ENCODE data around the gene MAPKAP1. TPM values are rescaled to one million over a fixed set of nuclear protein-coding genes. Genes with fewer than 3 reads are reported as not detected.

MAPKAP1 gene
- total RNA-seq, 2 experiments from 2014 or later: 66.2 to 78.8 TPM

- Histone ChIP-seq H3K4me2 (ENCODE audit: low read length) (no peak overlapping the region), H4K20me1 (ENCODE audit: insufficient read depth, low read length) (no peaks in the 10 kb centered on the region), H3K9me2 (ENCODE audit: insufficient read depth, low read length) (no peaks in the 10 kb centered on the region), H2AFZ (ENCODE audit: low read length) (no peak overlapping the region), H3K79me2 (ENCODE audit: insufficient read depth, low read depth, low read length) (no peaks in the 10 kb centered on the region), H3K4me3 (ENCODE audit: low read depth, low read length, poor library complexity, severe bottlenecking) (no peak overlapping the region), H3K4me1 (ENCODE audit: insufficient read depth, low read length, poor library complexity, severe bottlenecking) (no peaks in the 10 kb centered on the region), H3K36me3 (ENCODE audit: insufficient read depth, low read length) (no peaks in the 10 kb centered on the region), H3K27ac (ENCODE audit: low read depth, low read length, poor library complexity, severe bottlenecking) (no peak overlapping the region), H3K9me3 (ENCODE audit: low read length) (no peaks in the 10 kb centered on the region)
- TF ChIP-seq, protein P1, sequence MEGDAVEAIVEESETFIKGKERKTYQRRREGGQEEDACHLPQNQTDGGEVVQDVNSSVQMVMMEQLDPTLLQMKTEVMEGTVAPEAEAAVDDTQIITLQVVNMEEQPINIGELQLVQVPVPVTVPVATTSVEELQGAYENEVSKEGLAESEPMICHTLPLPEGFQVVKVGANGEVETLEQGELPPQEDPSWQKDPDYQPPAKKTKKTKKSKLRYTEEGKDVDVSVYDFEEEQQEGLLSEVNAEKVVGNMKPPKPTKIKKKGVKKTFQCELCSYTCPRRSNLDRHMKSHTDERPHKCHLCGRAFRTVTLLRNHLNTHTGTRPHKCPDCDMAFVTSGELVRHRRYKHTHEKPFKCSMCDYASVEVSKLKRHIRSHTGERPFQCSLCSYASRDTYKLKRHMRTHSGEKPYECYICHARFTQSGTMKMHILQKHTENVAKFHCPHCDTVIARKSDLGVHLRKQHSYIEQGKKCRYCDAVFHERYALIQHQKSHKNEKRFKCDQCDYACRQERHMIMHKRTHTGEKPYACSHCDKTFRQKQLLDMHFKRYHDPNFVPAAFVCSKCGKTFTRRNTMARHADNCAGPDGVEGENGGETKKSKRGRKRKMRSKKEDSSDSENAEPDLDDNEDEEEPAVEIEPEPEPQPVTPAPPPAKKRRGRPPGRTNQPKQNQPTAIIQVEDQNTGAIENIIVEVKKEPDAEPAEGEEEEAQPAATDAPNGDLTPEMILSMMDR (conservative IDR thresholded peaks at IDR 0.05; ENCODE audit: low read length): no peak
- no peak for TF ChIP-seq EZH2phosphoT487 (IDR thresholded peaks at IDR 0.05; ENCODE audit: borderline replicate concordance, low read depth, low read length)
- DNase-seq (ENCODE audit: low spot score): no peak
- intact Hi-C loops (cut with micrococcal nuclease; ENCODE audit: unreplicated experiment): no loop called here
- CTCF ChIA-PET (ENCODE audit: unreplicated experiment): no interaction called here
- no TSS peak for BruUV-seq (replicated peaks)
- POLR2A ChIA-PET: interaction anchor here (1.6 kb wide), 1 partner anchor 13 kb away, joined by 4 read pairs; no protein-coding TSS in a partner anchor
Measured at GRCh38 chr9:125732562-125732961, 25.6 kb upstream of the MAPKAP1 start.

- CTCF ChIA-PET (ENCODE audit: unreplicated experiment): no interaction called here
- POLR2A ChIA-PET: no interaction called here
- DNase-seq (ENCODE audit: low spot score): no peak
Measured at GRCh38 chr9:125730168-125730567, 23.2 kb upstream of the MAPKAP1 start.

DNA sequence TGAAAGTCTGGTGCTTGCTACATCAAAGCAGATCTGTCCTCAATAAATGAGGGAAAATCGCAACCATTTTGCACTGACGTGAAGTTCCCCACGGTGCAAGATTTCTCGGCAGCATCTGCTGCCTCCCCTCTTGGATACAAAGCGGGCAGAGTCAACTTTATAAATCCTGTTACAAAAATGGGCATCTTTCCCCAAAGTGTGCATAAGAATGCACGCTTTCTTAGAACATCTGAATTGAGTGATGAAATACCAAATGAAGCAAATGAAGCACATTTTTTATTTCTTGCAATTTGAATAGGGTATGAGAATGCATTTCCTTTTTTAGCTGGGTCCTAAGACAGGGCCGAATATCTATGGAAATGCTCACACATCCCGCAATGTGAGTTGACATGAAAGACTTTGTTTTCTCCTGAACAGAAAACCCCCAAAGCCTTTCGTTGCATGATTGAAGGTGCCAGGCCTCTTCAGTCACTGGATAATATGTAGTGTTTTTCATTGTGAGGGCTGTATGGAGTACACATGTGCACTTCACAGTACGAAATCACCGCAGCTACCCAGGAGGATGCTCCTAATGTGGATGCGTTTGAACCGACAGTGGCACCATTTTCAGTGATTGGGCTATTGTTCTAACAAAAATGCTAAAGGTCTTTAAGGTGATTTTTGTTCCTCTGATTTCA is 19.6 kb upstream of the MAPKAP1 start:
- DNase-seq (ENCODE audit: low spot score): no peak
- H3K4me3 ChIP-seq (ENCODE audit: low read depth, low read length, poor library complexity, severe bottlenecking): no peak overlapping the region
- no peaks in the 10 kb centered on the region for H3K9me3 ChIP-seq (ENCODE audit: low read length)
- no peak overlapping the region for H2AFZ ChIP-seq (ENCODE audit: low read length)
- H4K20me1 ChIP-seq (ENCODE audit: insufficient read depth, low read length): no peaks in the 10 kb centered on the region
- no peaks in the 10 kb centered on the region for H3K79me2 ChIP-seq (ENCODE audit: insufficient read depth, low read depth, low read length)
- no peak overlapping the region for H3K4me2 ChIP-seq (ENCODE audit: low read length)
- no peaks in the 10 kb centered on the region for H3K36me3 ChIP-seq (ENCODE audit: insufficient read depth, low read length)
- intact Hi-C loops (cut with micrococcal nuclease; ENCODE audit: unreplicated experiment): no loop called here
- BruUV-seq (replicated peaks): no TSS peak
- no peaks in the 10 kb centered on the region for H3K4me1 ChIP-seq (ENCODE audit: insufficient read depth, low read length, poor library complexity, severe bottlenecking)
- TF ChIP-seq EZH2phosphoT487 (IDR thresholded peaks at IDR 0.05; ENCODE audit: borderline replicate concordance, low read depth, low read length): no peak
- TF ChIP-seq, protein P1 (conservative IDR thresholded peaks at IDR 0.05; ENCODE audit: low read length): no peak
- no peaks in the 10 kb centered on the region for H3K9me2 ChIP-seq (ENCODE audit: insufficient read depth, low read length)
- H3K27ac ChIP-seq (ENCODE audit: low read depth, low read length, poor library complexity, severe bottlenecking): no peak overlapping the region
- ChIA-PET CTCF (ENCODE audit: unreplicated experiment) (no interaction called here), POLR2A (interaction anchor here (0.5 to 0.8 kb wide), 2 partner anchors 82 to 213 kb away, joined by 3 read pairs; no protein-coding TSS in a partner anchor)

More at GRCh38 chr9:125730168-125730567, 23.2 kb upstream of the MAPKAP1 start:
- no peak overlapping the region for H3K27ac ChIP-seq (ENCODE audit: low read depth, low read length, poor library complexity, severe bottlenecking)
- H3K4me3 ChIP-seq (ENCODE audit: low read depth, low read length, poor library complexity, severe bottlenecking): no peak overlapping the region
- H2AFZ ChIP-seq (ENCODE audit: low read length): no peak overlapping the region
- no peaks in the 10 kb centered on the region for H4K20me1 ChIP-seq (ENCODE audit: insufficient read depth, low read length)
- H3K9me3 ChIP-seq (ENCODE audit: low read length): no peaks in the 10 kb centered on the region
- no peak for TF ChIP-seq EZH2phosphoT487 (IDR thresholded peaks at IDR 0.05; ENCODE audit: borderline replicate concordance, low read depth, low read length)
- TF ChIP-seq, protein P1 (conservative IDR thresholded peaks at IDR 0.05; ENCODE audit: low read length): no peak
- H3K79me2 ChIP-seq (ENCODE audit: insufficient read depth, low read depth, low read length): no peaks in the 10 kb centered on the region
- H3K4me2 ChIP-seq (ENCODE audit: low read length): no peak overlapping the region
- no TSS peak for BruUV-seq (replicated peaks)
- H3K9me2 ChIP-seq (ENCODE audit: insufficient read depth, low read length): no peaks in the 10 kb centered on the region
- H3K4me1 ChIP-seq (ENCODE audit: insufficient read depth, low read length, poor library complexity, severe bottlenecking): no peaks in the 10 kb centered on the region
- H3K36me3 ChIP-seq (ENCODE audit: insufficient read depth, low read length): no peaks in the 10 kb centered on the region
- intact Hi-C loops (cut with micrococcal nuclease; ENCODE audit: unreplicated experiment): no loop called here
